Stimulated activated effector memory CD8-positive, alpha-beta T cell treated with anti-CD3 and anti-CD28 coated beads, Interleukin-12 subunit alpha, Interleukin-12 subunit beta, amount 100 ng/mL, for 72 hours (primary cell): ENCODE data around the gene RTN4RL1.

Experiments used
- ATAC-seq: fragments of 150-1000 bp; cut with Tn5 transposase; 2 replicates; pipeline ENCODE4 v1.10.0; 2021
- DNase-seq, 2 donors: peaks; one replicate each; pipeline ENCODE4 v3.0.0; 2021 to 2022; ENCODE audit warnings: low spot score in 2 of 2
- H3K27ac Mint-ChIP-seq: one replicate; pipeline ENCODE4 v1.8.0; 2022; ENCODE audit warnings: mild to moderate bottlenecking, mixed read lengths
- H3K36me3 Mint-ChIP-seq: one replicate; pipeline ENCODE4 v1.8.0; 2022; ENCODE audit warnings: mild to moderate bottlenecking, mixed read lengths
- H3K4me1 Mint-ChIP-seq: one replicate; pipeline ENCODE4 v1.8.0; 2022; ENCODE audit warnings: mixed read lengths
- H3K4me3 Mint-ChIP-seq: one replicate; pipeline ENCODE4 v1.8.0; 2022; ENCODE audit warnings: mild to moderate bottlenecking, mixed read lengths
- H3K9me3 Mint-ChIP-seq: one replicate; pipeline ENCODE4 v1.8.0; 2022; ENCODE audit warnings: mixed read lengths

RTN4RL1 gene, protein sequence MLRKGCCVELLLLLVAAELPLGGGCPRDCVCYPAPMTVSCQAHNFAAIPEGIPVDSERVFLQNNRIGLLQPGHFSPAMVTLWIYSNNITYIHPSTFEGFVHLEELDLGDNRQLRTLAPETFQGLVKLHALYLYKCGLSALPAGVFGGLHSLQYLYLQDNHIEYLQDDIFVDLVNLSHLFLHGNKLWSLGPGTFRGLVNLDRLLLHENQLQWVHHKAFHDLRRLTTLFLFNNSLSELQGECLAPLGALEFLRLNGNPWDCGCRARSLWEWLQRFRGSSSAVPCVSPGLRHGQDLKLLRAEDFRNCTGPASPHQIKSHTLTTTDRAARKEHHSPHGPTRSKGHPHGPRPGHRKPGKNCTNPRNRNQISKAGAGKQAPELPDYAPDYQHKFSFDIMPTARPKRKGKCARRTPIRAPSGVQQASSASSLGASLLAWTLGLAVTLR

DNA sequence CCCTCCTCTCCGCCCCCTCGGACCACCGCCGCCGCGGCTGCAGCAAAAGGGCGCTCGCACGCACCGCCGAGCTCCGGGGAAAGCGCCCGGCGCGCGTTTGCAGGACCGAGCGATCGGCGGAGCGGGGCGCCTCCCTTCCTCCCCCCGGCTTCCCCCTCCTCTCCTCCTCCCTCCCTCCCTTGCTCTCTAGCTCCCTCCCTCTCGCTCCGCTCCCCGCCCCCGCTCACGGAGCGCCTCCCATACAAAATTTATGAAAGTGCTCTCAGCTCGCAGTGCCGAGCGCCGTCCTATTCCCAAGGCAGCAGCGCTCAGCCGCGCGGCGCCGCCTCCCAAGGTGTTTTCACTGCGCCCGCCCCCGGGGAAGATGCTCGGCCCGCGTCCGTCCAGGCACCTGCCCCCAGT, at the start of gene RTN4RL1:
Gene RTN4RL1, minus strand, starts transcription at position 115 of the 402 bp plus-strand sequence. CDS start 469 bp downstream, outside the sequence.
- ATAC-seq = no peak
- peak within 1 kb of the TSS; percentile 66 for H3K4me3 Mint-ChIP-seq
- H3K36me3 Mint-ChIP-seq = peaks cover 3% of the 10 kb centered on the region
- peak; percentile 25 to 67 for DNase-seq
- peaks cover 11% of the 10 kb centered on the region for H3K4me1 Mint-ChIP-seq
- no peak within 1 kb of the TSS for H3K27ac Mint-ChIP-seq
- no peaks in the 10 kb centered on the region for H3K9me3 Mint-ChIP-seq

DNA sequence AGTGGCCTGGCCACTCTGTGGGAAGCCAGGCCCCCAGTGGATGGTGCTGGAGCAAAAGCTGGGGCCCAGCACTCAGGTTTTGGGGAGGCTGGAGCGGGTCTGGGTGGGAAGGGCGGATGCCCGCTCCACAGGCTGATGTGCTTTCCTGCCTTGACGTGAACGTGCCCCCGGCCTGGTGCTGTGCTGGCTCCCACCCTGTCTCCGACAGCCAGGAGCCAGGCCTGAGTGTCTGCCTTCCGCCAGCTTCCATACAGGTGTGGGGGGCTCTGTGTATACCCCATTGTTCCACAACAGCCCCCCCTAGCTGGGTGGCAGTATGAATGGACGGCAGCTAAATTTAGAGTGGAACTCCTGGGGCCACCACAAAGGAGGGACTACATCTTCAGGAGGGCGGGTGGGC, 49.8 kb upstream of the RTN4RL1 start:
- no peak overlapping the region for H3K27ac Mint-ChIP-seq
- DNase-seq (no peak), ATAC-seq (no peak)
- no peak overlapping the region for H3K4me3 Mint-ChIP-seq
- H3K9me3 Mint-ChIP-seq = no peaks in the 10 kb centered on the region
- H3K4me1 Mint-ChIP-seq = peaks cover 30% of the 10 kb centered on the region
- H3K36me3 Mint-ChIP-seq = peaks cover 74% of the 10 kb centered on the region

DNA sequence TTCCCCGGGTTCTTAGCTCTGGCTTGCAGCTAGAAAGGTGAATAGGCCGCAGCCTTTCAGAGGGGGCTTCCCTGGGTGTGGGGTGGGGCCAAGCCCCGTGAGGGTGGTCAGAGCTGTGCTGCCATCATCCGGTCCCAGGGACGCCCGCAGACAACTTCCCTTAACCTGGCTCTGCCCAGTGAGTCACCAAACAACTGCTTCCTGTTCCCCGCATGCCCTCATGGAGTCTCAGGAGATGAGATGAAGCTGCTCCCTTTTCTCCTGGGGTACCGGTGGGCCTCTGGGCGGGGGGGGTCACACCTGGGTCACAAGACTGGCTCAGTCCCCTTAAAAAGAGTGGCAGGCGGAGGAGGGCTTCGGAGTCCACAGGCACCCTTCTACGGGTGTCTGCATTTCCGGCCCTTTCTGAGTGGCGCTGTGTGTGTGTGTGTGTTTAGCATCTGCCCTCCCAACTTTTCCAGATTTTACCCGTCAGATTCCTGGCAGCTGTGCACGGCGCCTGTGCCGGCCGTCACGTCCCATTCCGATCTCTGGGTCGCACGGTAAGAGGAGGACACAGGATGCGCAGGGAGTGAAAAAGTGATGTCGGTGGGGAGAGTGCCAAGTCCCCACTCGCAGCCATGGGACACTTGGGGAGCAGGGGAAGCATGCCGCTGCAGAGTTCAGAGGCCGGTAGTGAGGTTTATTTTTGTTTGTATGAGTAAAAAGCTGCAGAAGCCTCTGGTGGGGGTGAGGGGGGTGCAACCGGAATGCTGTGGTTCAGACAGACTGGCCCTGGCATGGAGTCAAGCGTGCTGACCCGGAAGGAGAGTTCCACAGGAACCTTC, 46.5 kb upstream of the RTN4RL1 start:
- H3K4me1 Mint-ChIP-seq = peaks cover 52% of the 10 kb centered on the region

DNA sequence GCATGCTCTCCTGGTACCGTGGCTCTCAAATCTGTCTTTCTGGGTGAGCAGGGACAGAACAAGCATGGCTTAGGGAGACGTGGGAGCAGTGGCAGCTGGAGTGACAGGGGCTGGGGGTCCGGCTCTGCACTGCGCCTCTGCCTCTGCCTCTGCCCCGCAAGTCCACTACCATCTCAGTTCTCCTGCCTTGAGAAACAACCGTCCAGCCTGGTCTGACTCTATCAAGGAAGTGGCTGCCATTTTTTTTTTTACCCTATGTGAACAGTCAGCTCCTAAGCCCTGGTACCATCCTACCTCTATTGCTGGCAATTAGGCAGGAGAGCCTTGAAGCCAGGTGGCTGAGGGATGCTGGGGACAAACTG, 45.9 kb upstream of the RTN4RL1 start:
- H3K4me1 Mint-ChIP-seq = peaks cover 57% of the 10 kb centered on the region
- H3K36me3 Mint-ChIP-seq = peaks cover 69% of the 10 kb centered on the region
- no peaks in the 10 kb centered on the region for H3K9me3 Mint-ChIP-seq
- H3K4me3 Mint-ChIP-seq = peak overlapping the region; percentile 72
- DNase-seq (no peak), ATAC-seq (no peak)
- peak overlapping the region; percentile 92 for H3K27ac Mint-ChIP-seq

More for the DNA sequence above, 46.5 kb upstream of the RTN4RL1 start:
- Mint-ChIP-seq H3K36me3 (peaks cover 70% of the 10 kb centered on the region), H3K4me3 (peak overlapping the region; percentile 72), H3K9me3 (no peaks in the 10 kb centered on the region), H3K27ac (peak overlapping the region; percentile 92)
- DNase-seq (no peak), ATAC-seq (no peak)

DNA sequence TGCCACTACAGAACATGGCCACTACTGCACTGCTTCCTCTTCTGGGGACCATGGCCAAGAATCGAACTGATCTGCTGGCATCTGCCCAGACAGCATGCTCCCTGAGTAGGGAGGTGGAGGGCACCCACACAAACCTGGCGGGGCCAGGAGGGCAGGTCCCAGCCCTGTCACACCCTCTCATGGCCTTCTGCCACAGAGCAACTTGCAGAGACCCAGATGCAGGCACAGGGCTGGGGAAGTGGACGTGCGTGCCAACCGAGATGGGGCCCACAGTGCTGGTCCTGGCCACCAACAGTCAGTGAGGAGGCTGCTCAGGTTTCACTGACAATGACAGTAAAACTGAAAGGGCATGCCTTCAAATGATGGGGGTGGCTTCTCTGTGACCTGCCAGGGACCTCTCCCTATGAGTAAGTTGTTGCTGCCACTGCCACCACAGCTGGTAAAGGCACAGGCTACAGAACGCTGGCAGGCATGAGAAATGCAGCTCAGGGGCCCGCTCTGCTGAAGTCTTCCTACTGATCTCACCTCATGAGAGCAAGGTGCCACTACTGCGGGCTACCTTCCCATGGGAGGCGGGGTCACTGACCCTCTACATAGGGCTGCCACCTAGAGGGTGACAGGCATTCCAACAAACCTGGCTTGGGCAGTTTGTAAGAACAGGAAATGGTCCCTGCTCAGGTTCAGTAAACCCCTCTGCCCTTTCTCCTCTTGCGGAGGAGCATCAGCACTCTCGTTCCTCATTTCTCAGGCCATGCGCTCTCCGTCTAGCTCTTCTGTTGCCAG, 45.3 kb upstream of the RTN4RL1 start:
- Mint-ChIP-seq H3K27ac (peak overlapping the region; percentile 92), H3K36me3 (peaks cover 75% of the 10 kb centered on the region), H3K4me3 (peak overlapping the region; percentile 72), H3K4me1 (peaks cover 59% of the 10 kb centered on the region), H3K9me3 (no peaks in the 10 kb centered on the region)
- ATAC-seq (peak; percentile 95), DNase-seq (peak; percentile 57 to 89)

DNA sequence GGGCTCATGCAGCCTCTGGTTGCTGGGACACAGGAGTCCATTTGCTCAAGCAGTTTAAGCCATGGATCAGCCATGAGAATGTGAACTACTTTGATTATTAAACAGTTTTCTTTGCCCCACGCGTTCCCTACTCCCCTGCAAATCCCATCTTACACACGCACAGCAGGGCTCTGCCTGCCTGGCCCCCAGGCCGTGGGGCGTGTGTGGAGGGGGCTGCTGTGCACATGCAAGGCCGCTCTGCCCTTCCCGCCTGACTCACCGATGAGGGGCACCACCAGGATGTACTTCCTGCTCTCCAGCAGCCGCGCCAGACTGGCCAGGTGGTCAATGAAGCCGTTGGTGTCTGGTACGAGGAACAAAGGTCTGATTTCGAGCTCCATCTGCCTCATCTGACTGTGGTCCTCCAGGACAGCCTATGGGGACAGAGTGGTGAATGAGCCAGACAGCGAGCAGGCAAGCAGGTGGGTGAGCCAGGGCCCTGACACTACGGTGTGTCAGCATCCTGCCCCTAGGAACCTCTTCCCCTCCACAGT, 43.5 kb upstream of the RTN4RL1 start:
- peak in 1 of 2 donors; percentile 74 for DNase-seq
- H3K27ac Mint-ChIP-seq = peak overlapping the region; percentile 92
- H3K4me3 Mint-ChIP-seq = peak overlapping the region; percentile 72
- peaks cover 75% of the 10 kb centered on the region for H3K4me1 Mint-ChIP-seq
- H3K9me3 Mint-ChIP-seq = no peaks in the 10 kb centered on the region
- H3K36me3 Mint-ChIP-seq = peaks cover 85% of the 10 kb centered on the region
- peak; percentile 43 for ATAC-seq

DNA sequence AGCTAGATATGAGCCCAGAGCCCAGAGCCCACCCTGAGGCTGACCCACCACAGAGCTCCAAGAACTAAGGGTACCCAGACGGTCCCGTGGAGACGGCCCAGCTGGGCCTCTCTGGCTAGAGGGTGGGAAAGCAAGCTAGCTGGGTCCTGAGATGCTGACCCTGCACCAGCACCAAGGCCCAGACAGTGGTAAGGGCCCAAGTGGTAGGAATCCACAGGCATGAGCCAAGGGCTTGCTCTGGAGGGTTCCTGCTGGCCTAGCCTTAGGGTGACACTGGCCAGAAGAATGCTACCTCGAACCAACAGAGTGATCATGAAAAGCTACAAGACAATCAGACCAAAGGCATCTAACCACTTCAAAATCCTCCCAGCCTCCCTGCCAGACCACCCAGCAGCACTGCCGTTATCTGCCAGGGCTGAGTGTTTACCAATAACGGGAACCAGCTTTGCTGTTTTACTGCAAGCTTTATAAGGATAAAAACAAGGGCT, 42.9 kb upstream of the RTN4RL1 start:
- no peaks in the 10 kb centered on the region for H3K9me3 Mint-ChIP-seq
- ATAC-seq (no peak), DNase-seq (no peak)
- H3K36me3 Mint-ChIP-seq = peaks cover 90% of the 10 kb centered on the region
- H3K27ac Mint-ChIP-seq = no peak overlapping the region
- peaks cover 80% of the 10 kb centered on the region for H3K4me1 Mint-ChIP-seq
- H3K4me3 Mint-ChIP-seq = peak overlapping the region; percentile 72

DNA sequence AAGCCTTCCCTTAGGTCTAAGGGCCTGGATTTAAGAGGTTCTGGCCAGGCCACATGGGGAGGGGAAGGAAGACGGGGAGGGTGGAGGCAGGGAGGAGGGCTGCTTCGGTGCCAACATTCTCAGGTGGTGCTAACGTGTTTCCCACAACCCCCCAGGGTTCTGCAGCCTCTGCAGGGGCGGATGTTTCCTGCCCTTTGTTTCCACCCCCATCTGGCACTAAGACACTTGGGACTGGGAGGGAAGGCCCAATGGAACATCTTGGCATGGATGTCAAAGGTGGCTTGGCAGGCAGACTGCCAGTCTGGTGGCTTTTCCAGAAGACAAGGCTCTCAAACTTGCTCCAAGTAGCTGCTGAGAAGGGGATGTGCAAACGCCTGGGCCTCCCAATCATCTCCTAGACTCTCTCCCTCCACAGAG, 42.5 kb upstream of the RTN4RL1 start:
- Mint-ChIP-seq H3K36me3 (peaks cover 90% of the 10 kb centered on the region), H3K9me3 (no peaks in the 10 kb centered on the region), H3K4me1 (peaks cover 81% of the 10 kb centered on the region), H3K27ac (no peak overlapping the region), H3K4me3 (peak overlapping the region; percentile 72)
- DNase-seq (no peak), ATAC-seq (no peak)

DNA sequence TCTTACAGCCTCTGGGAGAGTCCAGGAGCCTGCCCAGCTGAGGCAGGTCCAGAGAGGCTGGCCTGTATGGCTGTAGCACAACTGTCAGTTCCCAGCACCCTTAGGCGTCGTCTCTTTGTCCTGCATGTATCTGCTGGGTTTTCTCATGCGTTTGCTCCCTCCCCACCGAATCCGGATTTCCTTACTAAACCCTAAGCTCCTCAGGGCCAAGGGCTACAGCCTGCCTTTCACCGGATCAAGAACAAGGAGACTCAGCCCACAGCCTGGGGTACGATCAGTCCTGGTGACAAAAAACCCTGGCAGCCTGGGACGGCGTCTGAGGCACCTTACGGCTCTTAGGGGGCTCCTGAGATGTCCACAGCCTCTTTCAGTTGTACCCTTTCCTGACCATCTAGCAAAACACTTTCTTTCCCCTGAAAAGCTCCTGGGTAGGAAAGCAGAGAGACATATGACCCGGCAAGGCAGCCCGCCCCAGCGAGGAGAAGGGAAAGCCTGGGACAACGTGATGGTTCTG, 42.0 kb upstream of the RTN4RL1 start:
- Mint-ChIP-seq H3K4me1 (peaks cover 84% of the 10 kb centered on the region), H3K4me3 (peak overlapping the region; percentile 72)

DNA sequence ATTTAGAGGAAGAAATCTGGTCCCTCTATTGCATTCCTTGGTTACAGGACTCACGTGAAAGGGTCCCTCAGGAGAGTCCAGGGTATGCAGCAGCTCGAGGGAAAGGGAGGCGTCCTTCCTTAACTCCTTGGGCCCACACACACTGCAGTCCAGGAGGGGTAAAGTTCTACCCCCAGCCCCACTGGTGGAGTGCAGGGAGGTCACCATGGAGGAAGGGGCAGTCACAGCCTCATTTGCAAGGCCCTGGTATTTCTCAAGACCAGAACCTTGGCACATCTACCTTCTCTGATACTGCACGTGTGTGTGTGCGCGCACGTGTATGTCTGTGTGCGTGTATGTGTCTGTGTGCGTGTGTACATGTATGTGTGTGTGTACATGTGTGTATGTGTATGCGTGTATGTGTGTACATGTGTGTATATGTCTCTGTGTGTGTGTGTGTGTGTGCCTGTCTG, 40.8 kb upstream of the RTN4RL1 start:
- no peak overlapping the region for H3K27ac Mint-ChIP-seq
- ATAC-seq = no peak
- no peak for DNase-seq
- peaks cover 90% of the 10 kb centered on the region for H3K36me3 Mint-ChIP-seq
- H3K9me3 Mint-ChIP-seq = no peaks in the 10 kb centered on the region
- peaks cover 79% of the 10 kb centered on the region for H3K4me1 Mint-ChIP-seq
- no peak overlapping the region for H3K4me3 Mint-ChIP-seq

More for the DNA sequence above, 42.0 kb upstream of the RTN4RL1 start:
- H3K9me3 Mint-ChIP-seq = no peaks in the 10 kb centered on the region
- H3K36me3 Mint-ChIP-seq = peaks cover 90% of the 10 kb centered on the region
- peak overlapping the region; percentile 17 for H3K27ac Mint-ChIP-seq
- DNase-seq = no peak
- no peak for ATAC-seq

DNA sequence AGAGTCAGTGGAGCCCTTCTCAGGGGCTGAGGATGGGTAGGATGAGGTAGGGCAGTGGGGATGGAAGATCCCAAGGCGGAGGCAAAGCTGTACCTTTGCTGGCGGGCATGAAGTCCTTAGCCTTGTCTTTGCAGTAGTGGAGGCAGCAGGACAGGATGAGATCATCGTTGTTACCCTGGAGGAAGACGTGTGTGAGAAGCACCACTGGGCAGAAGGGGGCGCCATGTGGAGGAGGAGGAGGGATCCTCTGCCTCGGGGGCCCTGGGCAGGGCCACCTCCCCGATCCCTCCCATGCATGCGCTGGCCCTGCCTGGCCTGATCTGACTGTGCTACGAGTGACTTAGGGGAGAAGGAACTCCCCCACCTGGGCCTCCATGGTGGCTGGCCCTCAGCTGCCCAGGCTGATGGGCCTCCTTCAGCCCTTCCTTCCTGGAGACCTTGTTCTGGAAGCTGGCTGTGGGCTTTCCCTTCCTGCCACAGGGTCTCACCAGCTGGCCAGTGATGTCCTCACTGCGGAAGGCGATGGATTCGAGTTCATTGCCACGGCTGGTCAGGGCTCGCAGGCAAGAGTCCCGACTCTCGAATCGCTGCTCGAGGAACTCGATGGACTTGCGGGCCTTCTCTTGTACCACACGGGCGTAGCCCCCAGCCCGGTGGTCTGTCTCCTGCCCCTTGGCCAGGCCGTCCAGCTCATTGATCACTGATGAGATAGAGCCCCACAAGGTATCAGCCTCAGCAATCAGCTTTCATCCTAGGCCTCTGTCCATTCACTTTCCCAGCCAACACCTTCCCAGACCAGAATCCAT, 40.0 kb upstream of the RTN4RL1 start:
- no peaks in the 10 kb centered on the region for H3K9me3 Mint-ChIP-seq
- peak; percentile 79 for ATAC-seq
- H3K4me3 Mint-ChIP-seq = peak overlapping the region; percentile 13
- DNase-seq = peak; percentile 47 to 88
- peaks cover 94% of the 10 kb centered on the region for H3K36me3 Mint-ChIP-seq
- H3K27ac Mint-ChIP-seq = peak overlapping the region; percentile 82
- peaks cover 79% of the 10 kb centered on the region for H3K4me1 Mint-ChIP-seq

DNA sequence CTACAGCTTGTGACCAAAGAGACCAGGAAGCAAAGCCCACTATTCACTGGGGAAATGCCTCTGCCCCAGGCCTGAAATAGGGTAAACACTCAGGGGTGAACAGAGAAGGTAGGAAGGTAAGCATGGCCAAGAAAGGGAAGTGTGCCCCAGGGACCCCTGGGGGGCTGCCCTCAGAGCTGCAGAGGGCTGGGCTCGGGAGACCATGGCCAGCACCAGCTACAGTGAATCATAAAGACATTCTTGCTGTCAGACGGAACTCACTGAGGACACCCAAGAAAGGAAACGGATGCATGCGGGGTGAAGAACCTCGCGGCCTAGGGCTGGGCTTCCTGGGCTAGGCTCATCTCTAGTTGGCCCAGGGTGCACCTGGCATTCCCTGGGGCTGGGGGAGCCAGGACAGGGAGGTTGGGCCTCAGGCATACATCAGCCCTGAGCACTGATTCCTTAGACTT, 39.4 kb upstream of the RTN4RL1 start:
- peaks cover 77% of the 10 kb centered on the region for H3K4me1 Mint-ChIP-seq

DNA sequence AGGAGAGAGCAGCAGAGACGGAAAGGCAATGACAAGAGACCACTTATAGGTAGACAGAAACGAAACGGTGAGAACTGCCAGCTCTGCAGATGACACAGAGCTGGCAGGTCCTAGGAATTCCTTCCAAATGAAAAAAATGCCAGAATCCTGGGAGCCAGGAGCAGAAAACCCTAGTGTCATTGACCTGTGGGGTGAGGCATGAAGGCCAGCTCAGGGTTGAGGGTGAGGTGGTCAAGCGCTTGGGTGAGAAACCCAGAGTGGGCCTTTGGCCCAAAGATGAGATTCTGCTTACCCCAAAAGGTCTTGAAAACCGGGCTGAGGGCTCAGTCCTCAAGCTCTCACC, 39.0 kb upstream of the RTN4RL1 start:
- no peak for ATAC-seq
- Mint-ChIP-seq H3K4me1 (peaks cover 78% of the 10 kb centered on the region), H3K4me3 (peak overlapping the region; percentile 13), H3K36me3 (peaks cover 95% of the 10 kb centered on the region), H3K9me3 (no peaks in the 10 kb centered on the region), H3K27ac (peak overlapping the region; percentile 82)
- no peak for DNase-seq

More for the DNA sequence above, 39.4 kb upstream of the RTN4RL1 start:
- H3K4me3 Mint-ChIP-seq = peak overlapping the region; percentile 13
- peak; percentile 1 for ATAC-seq
- peak in 1 of 2 donors; percentile 59 for DNase-seq
- no peaks in the 10 kb centered on the region for H3K9me3 Mint-ChIP-seq
- H3K36me3 Mint-ChIP-seq = peaks cover 95% of the 10 kb centered on the region
- H3K27ac Mint-ChIP-seq = peak overlapping the region; percentile 82
